HFF-Myc (cell line): Measurements from ENCODE around the gene KRTAP5-5.
"Not testable (repeated sequence)": the region's sequence is repeated elsewhere in the genome, so short reads cannot be mapped to it uniquely, and the experiment has no call there.

Experiments used
- DNase-seq: peaks from one replicate; pipeline ENCODE4 v3.0.0-alpha.2; 2011; ENCODE audit warnings: low read depth; ENCODE audit errors: extremely low read depth
- H3K4me3 ChIP-seq: replicated peaks from 2 replicates; pipeline ENCODE4 v1.5.1; 2011; ENCODE audit warnings: low read depth, mild to moderate bottlenecking, control low read depth, low read length
- TF ChIP-seq, protein P1 (sequence below): IDR thresholded peaks from 2 replicates; pipeline ENCODE4 v1.5.1; 2012; ENCODE audit warnings: mild to moderate bottlenecking, low read depth, low read length, control low read depth; ENCODE audit errors: missing control alignments

The KRTAP5-5 gene

DNA sequence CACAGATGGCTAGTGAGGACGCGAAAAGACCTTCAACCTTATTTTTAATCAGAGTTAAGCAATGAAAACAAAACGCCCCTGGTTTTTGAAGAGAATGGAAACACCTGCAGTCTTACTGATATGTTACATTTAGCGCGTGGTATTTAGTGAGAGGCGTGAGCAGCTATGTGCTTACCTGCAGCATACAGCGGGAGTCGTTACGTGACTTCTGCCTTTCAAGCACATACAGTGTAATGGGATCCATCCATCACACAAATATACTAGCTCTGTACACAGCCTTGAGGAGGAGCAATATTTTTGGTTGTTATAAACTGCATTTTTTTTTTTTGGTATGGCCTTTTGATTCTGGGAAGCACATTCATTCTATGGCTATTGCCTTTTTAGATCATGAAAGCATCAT, 36.9 kb upstream of the KRTAP5-5 start:
- no peak overlapping the region for H3K4me3 ChIP-seq
- DNase-seq, result no peak
- TF ChIP-seq, protein P1, sequence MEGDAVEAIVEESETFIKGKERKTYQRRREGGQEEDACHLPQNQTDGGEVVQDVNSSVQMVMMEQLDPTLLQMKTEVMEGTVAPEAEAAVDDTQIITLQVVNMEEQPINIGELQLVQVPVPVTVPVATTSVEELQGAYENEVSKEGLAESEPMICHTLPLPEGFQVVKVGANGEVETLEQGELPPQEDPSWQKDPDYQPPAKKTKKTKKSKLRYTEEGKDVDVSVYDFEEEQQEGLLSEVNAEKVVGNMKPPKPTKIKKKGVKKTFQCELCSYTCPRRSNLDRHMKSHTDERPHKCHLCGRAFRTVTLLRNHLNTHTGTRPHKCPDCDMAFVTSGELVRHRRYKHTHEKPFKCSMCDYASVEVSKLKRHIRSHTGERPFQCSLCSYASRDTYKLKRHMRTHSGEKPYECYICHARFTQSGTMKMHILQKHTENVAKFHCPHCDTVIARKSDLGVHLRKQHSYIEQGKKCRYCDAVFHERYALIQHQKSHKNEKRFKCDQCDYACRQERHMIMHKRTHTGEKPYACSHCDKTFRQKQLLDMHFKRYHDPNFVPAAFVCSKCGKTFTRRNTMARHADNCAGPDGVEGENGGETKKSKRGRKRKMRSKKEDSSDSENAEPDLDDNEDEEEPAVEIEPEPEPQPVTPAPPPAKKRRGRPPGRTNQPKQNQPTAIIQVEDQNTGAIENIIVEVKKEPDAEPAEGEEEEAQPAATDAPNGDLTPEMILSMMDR, result no peak

DNA sequence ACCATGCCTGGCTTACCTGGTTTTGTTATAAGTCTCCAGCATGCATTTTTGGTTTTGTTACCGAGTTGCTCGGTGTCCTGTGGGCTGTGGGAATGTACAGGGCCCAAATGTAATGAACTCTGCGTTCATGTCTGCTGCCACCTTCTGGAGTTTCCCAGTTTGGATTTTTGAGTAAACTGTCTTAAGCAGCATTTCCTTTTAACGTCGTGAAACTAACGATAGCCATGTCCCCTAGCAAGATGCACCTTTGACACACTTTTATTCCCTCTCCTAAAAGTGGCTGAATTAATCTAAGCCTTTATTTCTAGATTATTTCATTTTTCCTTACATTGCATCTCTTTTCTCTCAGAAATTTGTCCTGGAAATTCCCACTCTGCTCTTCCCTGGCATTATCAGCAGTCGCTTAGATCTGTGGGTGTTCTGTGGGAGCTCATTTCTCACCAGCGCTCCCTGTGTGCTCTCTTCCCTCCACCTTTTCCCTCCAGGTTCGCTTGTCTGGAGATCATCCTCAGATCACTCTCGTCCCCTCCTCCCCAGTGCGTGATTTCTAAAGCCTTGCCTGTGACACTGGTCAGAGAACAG, 33.5 kb upstream of the KRTAP5-5 start:
- H3K4me3 ChIP-seq, DNase-seq: not testable (repeated sequence)

DNA sequence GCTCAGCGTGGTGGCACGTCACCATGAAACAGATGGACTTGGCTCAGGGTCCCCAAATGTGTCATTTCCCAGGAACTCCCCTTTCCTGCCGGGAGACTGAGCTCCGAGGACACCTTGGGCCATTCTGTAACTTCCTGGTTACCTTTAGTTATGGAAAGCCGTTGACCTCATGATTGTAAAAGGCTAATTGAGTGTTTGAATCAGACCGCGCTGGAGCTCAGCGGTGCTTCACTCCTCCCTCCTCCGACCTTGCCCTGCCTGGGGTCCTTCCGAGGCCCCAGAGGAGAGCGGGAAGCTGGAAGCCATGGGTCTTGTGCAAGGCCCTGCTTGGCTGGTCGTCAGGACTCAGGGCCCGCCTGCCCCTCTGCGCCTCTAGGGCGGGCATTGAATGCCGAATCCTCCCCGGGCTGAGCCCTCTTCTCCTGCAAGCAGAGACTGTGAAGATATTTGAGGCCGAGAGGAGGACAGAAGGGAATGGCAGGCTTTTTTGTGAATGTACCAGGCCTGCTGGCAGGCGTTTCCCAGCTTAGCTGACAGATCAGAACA, 32.9 kb upstream of the KRTAP5-5 start:
- not testable (repeated sequence) for H3K4me3 ChIP-seq, DNase-seq

DNA sequence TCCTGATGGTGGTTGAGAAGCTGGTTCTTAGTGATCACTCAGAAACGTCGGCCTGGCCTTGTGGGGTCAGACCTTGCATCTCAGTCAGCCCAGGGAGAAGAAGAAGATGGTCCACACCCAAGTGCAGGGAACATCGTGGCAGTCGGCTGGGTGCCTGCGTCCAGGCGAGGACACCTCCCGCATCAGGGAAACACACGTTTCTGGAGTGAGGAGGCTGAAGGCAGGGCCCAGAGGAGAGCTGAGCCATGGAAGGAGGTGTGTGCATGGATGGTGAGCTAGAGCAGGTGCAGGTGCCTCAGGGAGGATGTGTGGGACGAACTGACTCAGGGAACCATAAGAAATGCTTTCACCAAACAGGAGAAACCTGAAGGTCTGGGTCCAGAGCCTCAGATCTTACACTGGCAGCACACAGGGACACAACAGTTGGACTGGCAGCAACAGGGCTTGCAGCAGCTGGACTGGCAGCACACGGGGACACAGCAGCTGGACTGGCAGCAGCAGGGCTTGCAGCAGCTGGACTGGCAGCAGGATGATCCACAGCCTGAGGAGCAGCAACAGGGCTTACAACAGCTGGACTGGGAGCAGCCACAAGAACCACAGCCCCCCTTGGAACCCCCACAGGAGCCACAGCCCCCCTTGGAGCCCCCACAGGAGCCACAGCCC, 32.1 kb upstream of the KRTAP5-5 start:
- no peak overlapping the region for H3K4me3 ChIP-seq
- DNase-seq, result no peak
- TF ChIP-seq, protein P1, result no peak

DNA sequence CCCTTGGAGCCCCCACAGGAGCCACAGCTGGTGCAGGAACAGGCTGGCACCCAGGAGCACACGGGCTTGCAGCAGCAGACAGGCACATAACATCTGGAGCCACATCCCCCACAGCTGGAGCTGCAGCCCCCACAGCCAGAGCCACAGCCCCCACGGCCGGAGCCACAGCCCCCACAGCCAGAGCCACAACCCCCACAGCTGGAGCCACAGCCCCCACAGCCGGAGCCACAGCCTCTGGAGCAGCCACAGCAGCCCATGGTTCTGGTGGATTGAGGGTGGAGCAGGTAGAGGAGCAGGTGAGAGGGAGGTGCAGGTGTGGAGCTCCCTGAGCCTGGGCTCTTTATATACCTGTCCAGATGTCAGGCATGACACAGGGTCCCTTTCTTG, 31.6 kb upstream of the KRTAP5-5 start, which contains the start of gene KRTAP5-2:
Gene KRTAP5-2, minus strand, starts transcription at position 301 of the 387 bp plus-strand sequence. Its CDS starts 44 bp downstream, at position 257.
- H3K4me3 ChIP-seq, result no peak within 1 kb of the TSS
- DNase-seq, result no peak
- TF ChIP-seq, protein P1, result no peak

DNA sequence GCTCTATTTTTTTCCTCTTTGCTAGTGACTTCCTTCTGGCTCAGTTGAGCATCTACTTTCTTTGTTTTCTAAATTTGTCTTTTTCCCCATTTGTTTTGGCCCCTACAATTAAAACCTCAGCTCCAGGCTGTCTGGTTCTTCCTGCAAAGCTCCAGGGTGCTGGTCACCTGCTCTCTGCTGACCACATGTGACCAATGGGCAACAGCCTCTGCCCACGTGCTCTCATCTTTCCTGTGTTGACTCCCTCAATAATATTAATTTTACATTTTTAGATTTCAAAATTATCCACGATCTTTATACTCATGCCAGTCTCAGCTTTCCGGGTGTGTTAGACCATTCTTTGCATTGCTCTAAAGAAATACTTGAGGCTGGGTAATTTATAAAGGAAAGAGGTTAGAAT, 31.2 kb upstream of the KRTAP5-5 start:
- not testable (repeated sequence) for DNase-seq, H3K4me3 ChIP-seq

DNA sequence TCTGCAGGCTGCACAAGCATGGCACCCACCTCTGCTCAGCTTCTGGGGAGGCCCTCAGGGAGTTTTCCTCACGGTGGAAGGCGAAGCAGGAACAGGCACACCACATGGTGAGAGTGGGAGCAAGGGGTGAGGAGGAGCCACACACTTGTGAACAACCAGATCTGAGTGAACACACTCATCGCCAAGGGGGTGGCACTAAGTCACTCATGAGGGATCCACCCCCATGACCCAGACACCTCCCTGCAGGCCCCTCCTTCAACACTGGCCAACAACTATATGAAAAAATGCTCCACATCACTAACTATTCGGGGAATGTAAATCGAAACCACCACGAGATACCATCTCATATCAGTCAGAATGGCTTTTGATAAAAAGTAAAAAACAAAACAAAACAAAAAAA, 30.8 kb upstream of the KRTAP5-5 start:
- H3K4me3 ChIP-seq, result no peak overlapping the region
- TF ChIP-seq, protein P1, result no peak
- no peak for DNase-seq

DNA sequence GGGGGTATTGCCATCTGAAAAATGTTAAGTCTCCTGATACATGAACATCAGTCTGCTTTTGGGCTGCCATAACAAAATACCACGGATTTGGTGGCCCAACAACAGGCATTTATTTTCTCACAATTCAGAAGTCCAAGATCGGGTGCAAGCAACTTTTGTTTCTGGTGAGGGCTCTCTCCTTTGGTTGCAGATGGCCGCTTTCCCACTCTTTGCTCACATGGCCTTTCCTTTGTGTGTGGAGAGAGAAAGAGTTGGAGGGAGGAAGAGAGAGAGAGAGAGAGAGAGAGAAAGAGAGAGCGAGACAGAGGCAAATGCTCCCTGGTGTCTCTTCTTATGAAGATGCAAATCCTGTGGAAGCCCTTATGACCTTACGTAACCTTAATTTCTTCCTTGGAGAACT, 28.9 kb upstream of the KRTAP5-5 start:
- H3K4me3 ChIP-seq, result no peak overlapping the region
- TF ChIP-seq, protein P1, result no peak
- no peak for DNase-seq

DNA sequence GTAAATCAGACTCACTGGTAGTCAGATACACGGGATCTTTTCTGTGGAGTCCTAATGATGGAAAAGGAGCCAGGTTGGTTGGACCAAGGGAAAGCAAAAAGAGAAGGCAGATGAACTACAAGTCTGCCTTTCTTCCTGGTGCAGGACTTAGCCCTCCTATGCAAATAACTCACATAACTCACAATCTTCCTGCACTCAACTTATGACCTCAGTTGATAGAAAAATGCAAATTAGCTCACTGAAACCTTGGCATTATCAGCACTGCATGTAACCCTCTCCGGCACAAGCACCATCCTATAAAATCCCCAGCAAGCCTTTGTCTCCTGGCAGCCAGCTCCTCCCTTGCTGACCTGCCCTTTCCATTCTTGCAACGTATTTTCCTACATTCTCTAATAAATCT, 27.9 kb upstream of the KRTAP5-5 start:
- not testable (repeated sequence) for H3K4me3 ChIP-seq, DNase-seq
